SK-N-SH (cell line): ENCODE results near the gene KRTAP2-1. TPM values are rescaled to one million over a fixed set of nuclear protein-coding genes. Genes with fewer than 3 reads are reported as not detected.

Experiments
- CTCF ChIA-PET: fragments of 300-600, 350-600 bp; formaldehyde crosslinking; extraction: SDS; loops from one replicate; lab custom pipeline; 2021; lab: Yijun Ruan, JAX
- POLR2A ChIA-PET: fragments of 350-600 bp; sonication (Branson Sonifier 250); formaldehyde crosslinking; extraction: SDS; loops from one replicate; lab custom pipeline; 2020; ENCODE audit warnings: antibody characterized with exemption, inconsistent platforms; lab: Yijun Ruan, JAX
- DNase-seq: peaks from one replicate; pipeline ENCODE4 v3.0.0; 2012
- H2AFZ ChIP-seq: fragments of 200-600 bp; sonication (generic); 2 replicates; pipeline ENCODE4 v1.8.1; 2016; ENCODE audit warnings: antibody characterized with exemption, mild to moderate bottlenecking, low read depth
- H3F3A ChIP-seq: fragments of 200-600 bp; sonication (generic); replicated peaks from 2 replicates; pipeline ENCODE3; 2016; ENCODE audit warnings: antibody characterized with exemption, mild to moderate bottlenecking; ENCODE audit not compliant: insufficient read depth
- H3K27ac ChIP-seq, 2 experiments: fragments of 200-500 bp in 1 of 2; fragments of 200-600 bp in 1 of 2; sonication (Bioruptor generic) in 1 of 2; sonication (generic), shearing (Covaris generic) in 1 of 2; 2 replicates each; pipeline versions ENCODE4 v1.5.1 to v1.6.1; 2014 to 2016; ENCODE audit warnings: low read depth in 2 of 2, inconsistent platforms in 1 of 2, low read length in 1 of 2, mild to moderate bottlenecking in 1 of 2, mixed read lengths in 1 of 2
- H3K27me3 ChIP-seq: fragments of 200-600 bp; sonication (generic), shearing (Covaris generic); 2 replicates; pipeline ENCODE4 v1.6.1; 2016; ENCODE audit warnings: mixed run types; ENCODE audit not compliant: insufficient read depth
- H3K36me3 ChIP-seq, 2 experiments: fragments of 200-500 bp in 1 of 2; fragments of 200-600 bp in 1 of 2; sonication (Bioruptor generic) in 1 of 2; sonication (generic) in 1 of 2; replicated peaks in 1 of 2; 2 replicates each; pipeline versions ENCODE3 to v1.5.1; 2014 to 2016; ENCODE audit warnings: low read length in 1 of 2, mild to moderate bottlenecking in 1 of 2; ENCODE audit not compliant: insufficient read depth in 2 of 2, control insufficient read depth in 1 of 2
- H3K4me1 ChIP-seq, 2 experiments: fragments of 200-500 bp in 1 of 2; fragments of 200-600 bp in 1 of 2; sonication (Bioruptor generic) in 1 of 2; sonication (generic), shearing (Covaris generic) in 1 of 2; 2 replicates each; pipeline versions ENCODE4 v1.5.1 to v1.6.1; 2014 to 2016; ENCODE audit warnings: low read depth in 1 of 2, low read length in 1 of 2, mixed run types in 1 of 2; ENCODE audit not compliant: insufficient read depth in 2 of 2, control insufficient read depth in 1 of 2
- H3K4me2 ChIP-seq: fragments of 200-600 bp; sonication (generic), shearing (Covaris generic); 2 replicates; pipeline ENCODE4 v1.6.1; 2017; ENCODE audit warnings: mixed run types
- H3K4me3 ChIP-seq, 2 experiments: fragments of 200-500 bp in 1 of 2; fragments of 200-600 bp in 1 of 2; sonication (Bioruptor generic) in 1 of 2; sonication (generic), shearing (Covaris generic) in 1 of 2; 2 replicates each; pipeline versions ENCODE4 v1.5.1 to v1.8.1; 2014 to 2016; ENCODE audit warnings: low read depth in 2 of 2, inconsistent platforms in 1 of 2, low read length in 1 of 2, mild to moderate bottlenecking in 1 of 2, mixed read lengths in 1 of 2, moderate library complexity in 1 of 2
- H3K79me2 ChIP-seq: fragments of 200-600 bp; sonication (generic); 2 replicates; pipeline ENCODE4 v1.8.1; 2017; ENCODE audit warnings: mild to moderate bottlenecking; ENCODE audit not compliant: insufficient read depth
- H3K9ac ChIP-seq: fragments of 200-600 bp; sonication (generic); 2 replicates; pipeline ENCODE4 v1.6.1; 2017; ENCODE audit warnings: mixed run types
- H3K9me2 ChIP-seq: fragments of 200-600 bp; sonication (generic); 2 replicates; pipeline ENCODE4 v1.6.1; 2017; ENCODE audit warnings: mixed run types
- H3K9me3 ChIP-seq: fragments of 200-600 bp; sonication (generic); 2 replicates; pipeline ENCODE4 v1.6.1; 2017; ENCODE audit warnings: mixed run types, mild to moderate bottlenecking, moderate library complexity
- H4K20me1 ChIP-seq: fragments of 200-600 bp; sonication (generic); 2 replicates; pipeline ENCODE4 v1.6.1; 2017; ENCODE audit warnings: mild to moderate bottlenecking, mixed run types; ENCODE audit not compliant: insufficient read depth
- CHD2 ChIP-seq: fragments of 150-350 bp; IDR thresholded peaks from 2 replicates; pipeline ENCODE4 v1.6.1; 2018; ENCODE audit warnings: low read length; ENCODE audit not compliant: partially characterized antibody
- ELF1 ChIP-seq: IDR thresholded peaks from 2 replicates; pipeline ENCODE4 v1.4.0; 2012
- EZH2phosphoT487 ChIP-seq: fragments of 200-600 bp; sonication (generic); IDR thresholded peaks from 2 replicates; pipeline ENCODE4 v1.6.1; 2017; ENCODE audit warnings: low read depth, mixed run types, mild to moderate bottlenecking, antibody characterized with exemption, moderate library complexity, borderline replicate concordance
- FOSL2 ChIP-seq: IDR thresholded peaks from 2 replicates; pipeline ENCODE4 v1.4.0; 2012; ENCODE audit warnings: low read depth, mild to moderate bottlenecking, moderate library complexity, borderline replicate concordance
- FOXJ3 ChIP-seq: sonication (generic); formaldehyde crosslinking; IDR thresholded peaks from 2 replicates; pipeline ENCODE4 v1.5.1; 2020; ENCODE audit warnings: mild to moderate bottlenecking, missing genetic modification reagents
- FOXM1 ChIP-seq: IDR thresholded peaks from 2 replicates; pipeline ENCODE4 v1.4.0; 2012; ENCODE audit warnings: low read depth, mild to moderate bottlenecking
- GATA2 ChIP-seq: sonication (generic); formaldehyde crosslinking; IDR thresholded peaks from 2 replicates; pipeline ENCODE4 v1.5.0; 2020; ENCODE audit warnings: mild to moderate bottlenecking, missing genetic modification reagents
- JUND ChIP-seq: IDR thresholded peaks from 2 replicates; pipeline ENCODE4 v1.4.0; 2012
- NRF1 ChIP-seq: IDR thresholded peaks from 2 replicates; pipeline ENCODE4 v1.6.1; 2012; ENCODE audit warnings: low read depth, mild to moderate bottlenecking, low read length
- RCOR1 ChIP-seq: fragments of 150-350 bp; IDR thresholded peaks from 2 replicates; pipeline ENCODE4 v1.6.1; 2017; ENCODE audit warnings: antibody characterized with exemption, low read length
- RFX5 ChIP-seq: IDR thresholded peaks from 2 replicates; pipeline ENCODE4 v1.6.1; 2012; ENCODE audit warnings: mild to moderate bottlenecking, improper control_type of control experiment, low read length
- RXRA ChIP-seq: IDR thresholded peaks from 2 replicates; pipeline ENCODE4 v1.4.0; 2012; ENCODE audit warnings: low read depth, mild to moderate bottlenecking, borderline replicate concordance
- TAF1 ChIP-seq: IDR thresholded peaks from 2 replicates; pipeline ENCODE4 v1.6.1; 2012; ENCODE audit warnings: low read depth, mild to moderate bottlenecking, low read length, moderate library complexity, borderline replicate concordance
- TCF12 ChIP-seq: IDR thresholded peaks from 2 replicates; pipeline ENCODE4 v1.4.0; 2012
- YY1 ChIP-seq: IDR thresholded peaks from 2 replicates; pipeline ENCODE4 v1.4.0; 2012; ENCODE audit warnings: low read depth, mild to moderate bottlenecking
- WGBS: methylation state at CpG from one replicate; pipeline ENCODE4 v1.1.6; 2017; ENCODE audit warnings: low lambda C conversion rate; 5-methylcytosine and 5-hydroxymethylcytosine counted together
- polyA plus RNA-seq, 3 experiments: library from polyadenylated mRNA; depleted of rRNA; stranded (reverse); fragments of >200 nt; gene quantifications; 2 replicates each; pipeline ENCODE4 v1.2.3, GENCODE V29; 2012
- TF ChIP-seq, protein P1 (sequence below): IDR thresholded peaks from 2 replicates; pipeline ENCODE4 v1.4.0; 2012; ENCODE audit warnings: low read depth, borderline replicate concordance
- TF ChIP-seq, protein P2 (sequence below): fragments of 150-350 bp; IDR thresholded peaks from 2 replicates; pipeline ENCODE4 v1.6.1; 2016; ENCODE audit warnings: mild to moderate bottlenecking, low read depth, low read length

The KRTAP2-1 gene
- polyA plus RNA-seq, 1 of the 3 experiments (the other 2 are of a cell fraction) = not detected

DNA sequence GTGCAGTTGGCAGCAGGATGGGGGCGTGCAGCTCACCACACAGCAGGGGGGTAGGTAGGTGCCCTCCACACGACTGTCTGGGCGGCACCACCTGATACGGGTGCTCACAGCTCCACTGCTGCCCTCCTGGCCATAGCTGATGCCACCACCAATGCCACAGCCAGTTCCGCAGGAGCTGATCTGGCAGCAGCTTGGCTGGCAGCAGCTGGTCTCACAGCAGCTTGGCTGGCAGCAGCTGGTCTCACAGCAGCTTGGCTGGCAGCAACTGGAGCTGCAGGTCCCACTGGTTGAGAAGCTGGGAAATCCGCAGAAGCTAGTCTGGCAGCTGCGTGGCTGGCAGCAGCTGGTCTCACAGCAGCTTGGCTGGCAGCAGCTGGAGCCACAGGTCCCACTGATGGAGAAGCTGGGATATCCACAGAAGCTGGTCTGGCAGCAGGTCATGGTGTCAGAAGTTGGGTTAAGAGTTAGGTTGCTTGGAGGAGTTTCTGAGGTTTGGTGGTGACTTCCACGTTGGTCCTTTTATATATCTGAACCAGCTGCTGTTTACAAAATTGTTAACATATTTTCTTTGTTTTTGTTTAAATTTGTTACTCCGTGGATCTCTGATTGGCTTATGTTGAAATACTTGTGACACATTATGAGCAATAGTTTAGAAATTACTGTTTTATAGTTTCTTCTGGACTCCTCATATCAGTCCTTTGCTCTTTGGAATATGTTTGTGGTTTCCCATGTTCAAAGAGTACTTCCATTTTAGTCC lies 20.2 kb downstream of the KRTAP2-1 start, which contains the start of gene KRTAP1-5:
KRTAP1-5 (minus strand) TSS at position 494 of the 757 bp plus-strand sequence; CDS start at position 441, 53 bp downstream.
- H3K9me2 ChIP-seq = no peaks in the 10 kb centered on the region
- no peaks in the 10 kb centered on the region for H3K79me2 ChIP-seq
- no peaks in the 10 kb centered on the region for H3K36me3 ChIP-seq
- no peaks in the 10 kb centered on the region for H4K20me1 ChIP-seq
- no peaks in the 10 kb centered on the region for H3F3A ChIP-seq
- no peak within 1 kb of the TSS for H3K4me2 ChIP-seq
- H3K9me3 ChIP-seq = no peaks in the 10 kb centered on the region
- 1% methylated on average over 2 of the region's 9 CpGs for WGBS
- ChIA-PET CTCF (no interaction called here), POLR2A (no interaction called here)
- peaks cover 42% of the 10 kb centered on the region for H3K27me3 ChIP-seq
- no peak for TF ChIP-seq GATA2 (CRISPR knock-in tag)
- no peaks in the 10 kb centered on the region for H3K4me1 ChIP-seq
- H3K4me3 ChIP-seq = no peak within 1 kb of the TSS
- no peak within 1 kb of the TSS for H2AFZ ChIP-seq
- H3K27ac ChIP-seq = no peak within 1 kb of the TSS
- DNase-seq = no peak
- H3K9ac ChIP-seq = no peak within 1 kb of the TSS

GRCh38 chr17:41024697-41025096 lies 22.4 kb downstream of the KRTAP2-1 start:
- WGBS = 7% methylated on average over 3 of the region's 3 CpGs
- CTCF ChIA-PET = no interaction called here

More at GRCh38 chr17:41024697-41025096, 22.4 kb downstream of the KRTAP2-1 start:
- no peaks in the 10 kb centered on the region for H3K9me3 ChIP-seq
- no peaks in the 10 kb centered on the region for H3K79me2 ChIP-seq
- H3K4me2 ChIP-seq = no peak overlapping the region
- peaks cover 39% of the 10 kb centered on the region; the same call in 1 of the 2 replicates for H3K27me3 ChIP-seq
- no peak overlapping the region for H2AFZ ChIP-seq
- H4K20me1 ChIP-seq = no peaks in the 10 kb centered on the region
- no peak for DNase-seq
- no peaks in the 10 kb centered on the region for H3F3A ChIP-seq
- POLR2A ChIA-PET = no interaction called here
- no peaks in the 10 kb centered on the region for H3K36me3 ChIP-seq
- H3K27ac ChIP-seq = no peak overlapping the region
- no peak for TF ChIP-seq TCF12
- TF ChIP-seq FOSL2 = no peak
- no peak for TF ChIP-seq EZH2phosphoT487
- TF ChIP-seq FOXM1 = no peak
- TF ChIP-seq FOXJ3 (CRISPR knock-in tag) = no peak
- TF ChIP-seq RXRA = no peak
- TF ChIP-seq, protein P1, sequence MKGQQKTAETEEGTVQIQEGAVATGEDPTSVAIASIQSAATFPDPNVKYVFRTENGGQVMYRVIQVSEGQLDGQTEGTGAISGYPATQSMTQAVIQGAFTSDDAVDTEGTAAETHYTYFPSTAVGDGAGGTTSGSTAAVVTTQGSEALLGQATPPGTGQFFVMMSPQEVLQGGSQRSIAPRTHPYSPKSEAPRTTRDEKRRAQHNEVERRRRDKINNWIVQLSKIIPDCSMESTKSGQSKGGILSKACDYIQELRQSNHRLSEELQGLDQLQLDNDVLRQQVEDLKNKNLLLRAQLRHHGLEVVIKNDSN = no peak
- TF ChIP-seq RFX5 = no peak
- no peak for TF ChIP-seq JUND
- no peak for TF ChIP-seq YY1
- TF ChIP-seq NRF1 = no peak
- no peak for TF ChIP-seq TAF1
- TF ChIP-seq ELF1 = no peak
- TF ChIP-seq CHD2 = no peak
- TF ChIP-seq, protein P2, sequence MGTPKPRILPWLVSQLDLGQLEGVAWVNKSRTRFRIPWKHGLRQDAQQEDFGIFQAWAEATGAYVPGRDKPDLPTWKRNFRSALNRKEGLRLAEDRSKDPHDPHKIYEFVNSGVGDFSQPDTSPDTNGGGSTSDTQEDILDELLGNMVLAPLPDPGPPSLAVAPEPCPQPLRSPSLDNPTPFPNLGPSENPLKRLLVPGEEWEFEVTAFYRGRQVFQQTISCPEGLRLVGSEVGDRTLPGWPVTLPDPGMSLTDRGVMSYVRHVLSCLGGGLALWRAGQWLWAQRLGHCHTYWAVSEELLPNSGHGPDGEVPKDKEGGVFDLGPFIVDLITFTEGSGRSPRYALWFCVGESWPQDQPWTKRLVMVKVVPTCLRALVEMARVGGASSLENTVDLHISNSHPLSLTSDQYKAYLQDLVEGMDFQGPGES = no peak
- TF ChIP-seq RCOR1 = no peak
- H3K9ac ChIP-seq = no peak overlapping the region
- no peaks in the 10 kb centered on the region for H3K4me1 ChIP-seq
- no peak overlapping the region for H3K4me3 ChIP-seq
- no peaks in the 10 kb centered on the region for H3K9me2 ChIP-seq
